Medulla oblongata (tissue), 1 donor: ENCODE measurements around the gene SPSB4.

ENCODE experiments used
- DNase-seq: peaks from one replicate; pipeline ENCODE4 v3.0.0-alpha.2; 2015; ENCODE audit errors: extremely low spot score

SPSB4 gene

DNA sequence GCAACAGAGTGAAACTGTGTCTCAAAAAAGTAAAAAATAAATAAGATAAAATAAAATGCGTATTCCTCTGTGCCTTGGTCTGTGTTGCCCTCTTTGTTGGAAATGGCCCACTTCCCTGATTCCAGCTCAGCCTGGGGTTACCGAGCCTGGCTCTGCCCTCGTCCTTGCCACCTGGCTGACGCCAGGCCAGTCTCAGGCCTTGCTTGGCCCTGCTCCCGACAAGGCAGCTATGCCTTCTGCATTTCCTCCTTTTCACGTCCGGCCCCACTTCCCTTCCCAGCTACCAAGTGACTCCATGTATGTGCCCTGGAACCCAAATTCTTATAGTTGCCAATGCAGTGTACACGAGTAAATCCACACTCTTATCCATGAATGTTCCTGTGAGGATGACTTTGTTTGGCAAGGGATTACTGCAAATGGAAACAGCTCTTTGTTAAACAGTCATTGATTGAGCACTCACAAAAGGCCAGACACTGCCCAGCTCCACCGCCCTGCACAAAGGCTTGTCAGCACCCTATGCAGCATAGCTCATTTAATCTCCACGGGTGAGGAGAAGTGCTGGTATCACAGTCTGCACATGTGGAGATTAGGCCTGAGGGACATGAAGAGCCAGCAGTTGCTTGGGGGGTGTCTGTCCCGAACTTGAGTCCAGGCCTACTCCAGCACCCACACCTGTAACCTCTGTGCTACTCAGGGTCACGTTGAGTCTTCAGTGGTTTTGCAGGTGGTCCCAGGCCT lies 25.1 kb downstream of the SPSB4 start:
- DNase-seq, result peak; percentile 24

DNA sequence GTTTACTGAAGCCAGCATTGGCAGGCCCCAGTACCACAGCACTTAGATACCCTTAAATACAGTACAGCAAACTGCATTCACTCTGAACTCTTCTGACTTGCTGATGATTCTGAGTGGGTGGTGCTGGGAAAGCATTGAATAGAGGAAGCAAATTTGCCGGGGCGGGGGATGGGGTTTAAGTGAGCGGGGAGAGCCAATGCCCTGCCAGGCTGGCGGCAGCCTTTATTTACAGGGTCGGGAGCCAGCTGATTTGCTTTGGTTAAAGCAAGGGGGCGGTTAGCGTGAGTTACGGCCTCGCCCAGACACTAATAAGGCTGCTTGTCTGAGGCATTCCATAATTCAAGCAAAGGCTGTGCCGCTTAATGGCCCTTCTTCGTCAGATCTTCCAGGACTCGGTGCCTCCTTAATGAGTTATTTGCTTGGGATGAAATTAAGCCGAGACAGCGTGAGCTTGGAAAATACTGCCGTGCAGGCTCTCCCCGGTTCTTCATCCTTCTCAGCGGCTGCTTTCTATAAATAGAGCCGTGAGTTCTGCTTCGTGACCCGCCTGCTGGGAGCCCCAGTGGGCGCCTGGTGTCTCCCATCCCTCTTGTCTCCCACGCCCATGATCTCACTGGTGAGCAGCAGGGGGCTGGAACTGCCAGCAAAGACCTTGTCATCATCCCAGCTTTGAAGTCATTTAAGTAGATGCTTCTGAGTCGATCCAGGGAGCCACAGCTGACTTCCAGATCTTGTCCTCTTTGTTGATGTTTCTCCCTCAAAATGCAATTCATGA lies 25.8 kb downstream of the SPSB4 start:
- peak; percentile 57 for DNase-seq

DNA sequence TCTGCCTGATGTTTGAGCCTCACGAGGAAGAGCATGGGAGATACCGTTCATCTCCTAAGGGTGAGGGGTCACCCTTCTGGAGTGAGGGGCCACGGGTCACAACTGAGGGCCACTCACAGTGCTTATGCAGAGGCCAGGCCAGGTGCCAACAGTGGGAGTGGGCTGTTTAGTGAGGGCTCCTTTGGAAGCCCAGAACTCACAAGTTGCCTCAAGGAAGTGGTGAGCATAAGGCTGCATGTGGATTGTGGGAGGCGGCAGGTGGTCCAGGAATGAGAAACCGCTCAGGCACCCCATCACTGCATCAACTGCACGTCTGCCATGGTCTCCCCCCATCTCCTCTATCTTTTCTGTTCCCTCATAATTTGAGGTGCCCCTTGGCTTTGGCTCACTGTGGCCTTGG lies 26.5 kb downstream of the SPSB4 start:
- DNase-seq, result no peak

DNA sequence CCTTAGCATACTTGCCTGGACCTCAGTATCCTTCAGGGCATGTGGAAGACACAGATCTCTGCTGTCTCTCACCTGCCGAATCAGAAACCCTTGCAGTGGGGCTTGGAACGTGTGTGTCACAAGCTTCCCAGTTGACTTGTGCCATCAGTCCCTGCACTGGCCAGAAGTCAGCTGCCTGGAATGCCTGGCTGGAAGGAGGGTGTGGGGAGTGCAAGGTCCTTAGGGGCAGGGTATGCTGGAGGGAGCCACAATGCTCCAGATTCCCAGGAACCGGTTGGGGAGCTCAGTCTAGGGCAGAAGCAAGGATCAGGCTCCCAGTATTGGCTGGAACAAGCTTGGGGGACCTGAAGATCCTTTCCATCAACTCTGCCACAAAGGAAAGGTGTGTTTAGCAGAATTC lies 27.1 kb downstream of the SPSB4 start:
- DNase-seq, result no peak

DNA sequence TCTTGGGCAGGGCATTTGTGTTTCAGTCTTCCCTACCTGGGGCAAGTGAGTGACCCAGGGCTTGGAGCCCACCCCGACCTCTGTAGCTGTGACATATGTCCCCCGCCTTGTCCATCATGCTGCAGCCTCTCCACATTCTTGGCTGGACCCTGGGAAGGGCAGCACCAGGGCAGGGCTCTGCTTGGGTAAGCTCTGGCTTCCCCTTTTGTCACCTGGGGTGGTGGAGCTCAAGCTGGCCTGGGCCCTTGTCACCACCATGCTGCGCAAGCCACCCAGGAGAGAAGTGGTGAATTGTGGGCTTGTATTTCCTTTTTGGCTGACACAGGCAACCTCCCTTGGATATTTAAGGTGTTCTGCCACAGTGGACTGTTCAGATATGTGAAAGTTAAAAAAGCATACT lies 29.3 kb downstream of the SPSB4 start:
- DNase-seq, result no peak

- DNase-seq, result no peak
Measured at GRCh38 chr3:141081141-141081795, 30.1 kb downstream of the SPSB4 start.

DNA sequence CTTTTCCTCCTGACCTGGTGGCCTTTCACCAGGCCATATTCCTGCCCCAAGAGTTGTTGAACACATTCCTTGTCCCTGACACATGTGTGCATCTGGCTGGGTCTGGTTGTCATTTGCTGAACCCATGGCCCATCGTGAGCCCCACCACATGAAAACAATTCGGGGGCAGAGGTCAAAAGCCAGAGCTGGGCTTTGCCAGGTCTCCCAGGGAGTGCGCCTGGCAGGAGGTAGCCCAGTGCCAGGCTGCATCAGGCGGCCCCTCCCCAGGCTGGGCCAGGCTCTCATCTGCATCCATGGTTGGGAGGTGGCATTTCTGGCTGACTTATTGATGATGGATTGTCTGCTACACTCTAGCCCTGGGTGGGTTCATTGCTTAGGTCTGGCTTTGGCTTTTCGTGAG lies 30.9 kb downstream of the SPSB4 start:
- no peak for DNase-seq

- no peak for DNase-seq
Measured at GRCh38 chr3:141083226-141083625, 32.1 kb downstream of the SPSB4 start.

DNA sequence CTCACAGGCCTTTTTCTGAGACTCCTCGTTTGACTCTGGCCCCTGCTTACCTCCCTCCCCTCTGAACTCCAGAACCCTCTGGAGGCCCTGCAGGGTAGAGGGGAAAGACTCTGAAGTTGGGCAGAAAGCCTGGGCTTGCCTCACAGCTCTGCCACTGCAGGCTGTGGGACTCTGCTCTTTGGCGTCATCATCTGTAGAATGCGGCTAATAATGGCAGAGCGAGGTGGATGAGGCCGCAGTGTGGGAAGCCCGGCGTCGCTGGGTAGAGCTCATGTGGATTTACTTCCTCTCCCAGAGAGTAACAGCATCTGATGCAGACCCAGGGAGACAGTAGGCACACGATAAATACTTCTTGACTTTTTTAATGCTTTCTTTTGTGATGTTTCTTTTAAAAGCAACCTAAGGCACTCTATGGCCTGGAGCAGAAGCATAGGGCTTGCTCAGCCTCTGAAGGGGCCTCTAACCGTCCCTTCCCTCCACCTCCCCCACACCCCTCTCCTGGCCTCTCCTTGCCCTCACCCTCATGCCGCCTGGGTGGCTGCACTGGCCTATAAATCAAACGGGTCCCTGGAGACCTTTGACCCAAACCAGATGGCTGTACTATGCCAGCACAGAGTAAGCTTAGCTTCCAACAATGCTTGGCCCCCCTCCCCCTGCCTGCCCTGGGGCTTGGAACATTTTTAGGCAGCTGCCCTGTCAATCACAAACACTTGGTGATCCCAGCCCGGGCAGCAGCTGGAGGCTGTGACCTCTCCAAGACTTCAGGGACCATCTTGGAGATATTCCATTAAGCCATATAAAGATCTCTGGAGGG lies 32.9 kb downstream of the SPSB4 start:
- DNase-seq, result no peak

GRCh38 chr3:141085343-141086070 lies 34.4 kb downstream of the SPSB4 start:
- no peak for DNase-seq

DNA sequence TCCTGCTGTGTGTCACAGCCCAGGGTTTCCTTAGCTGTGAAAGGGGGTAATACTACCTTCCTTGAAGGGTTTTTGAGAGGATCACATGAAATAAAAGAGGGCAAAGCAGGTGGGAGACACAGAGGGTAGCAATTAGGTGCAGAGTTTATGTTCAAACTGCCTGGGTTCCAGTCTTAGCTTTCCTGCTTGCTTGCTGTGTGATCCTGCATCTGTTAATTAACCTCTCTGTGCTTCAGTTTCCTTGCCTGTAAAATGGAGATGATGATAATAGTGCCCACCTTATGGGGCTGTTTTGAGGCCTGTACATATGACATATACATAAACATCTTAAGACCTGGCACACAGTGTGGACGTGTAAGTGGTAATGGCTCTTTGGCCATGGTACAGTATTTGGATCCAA lies 35.0 kb downstream of the SPSB4 start:
- DNase-seq, result no peak

DNA sequence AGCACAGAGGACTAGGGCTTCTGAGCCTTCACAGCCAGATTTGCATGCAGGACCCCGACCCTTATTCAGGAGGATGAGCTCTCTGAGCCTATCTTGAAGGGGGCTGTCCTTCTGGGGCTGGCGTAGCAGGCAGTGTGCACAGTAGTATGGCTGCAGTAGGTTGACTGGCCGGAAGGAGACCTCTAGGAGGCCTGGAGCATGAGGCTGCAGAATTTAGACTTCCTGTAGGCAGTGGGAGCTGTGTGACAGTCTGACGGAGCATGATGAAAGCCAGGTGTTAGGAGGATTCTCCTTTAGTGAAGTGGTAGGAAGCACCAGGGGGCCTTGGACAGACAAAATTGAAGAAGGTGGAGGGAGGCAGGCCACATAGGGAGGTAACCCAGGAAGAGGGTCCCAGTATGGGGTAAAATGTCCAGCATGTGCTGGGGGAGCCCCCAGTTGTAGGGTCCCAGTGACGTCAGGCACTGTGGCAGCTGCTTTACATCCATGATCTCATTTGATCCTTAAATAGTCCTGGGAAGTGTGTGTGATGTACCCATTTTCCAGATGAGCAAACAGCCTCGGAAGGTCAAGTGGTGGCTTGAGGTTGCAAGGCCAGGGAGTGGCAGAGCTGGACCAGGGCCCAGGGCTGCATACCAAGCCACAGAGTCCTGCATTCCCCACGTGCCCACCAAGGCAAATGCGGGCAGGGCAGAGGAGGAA lies 36.1 kb downstream of the SPSB4 start:
- no peak for DNase-seq

DNA sequence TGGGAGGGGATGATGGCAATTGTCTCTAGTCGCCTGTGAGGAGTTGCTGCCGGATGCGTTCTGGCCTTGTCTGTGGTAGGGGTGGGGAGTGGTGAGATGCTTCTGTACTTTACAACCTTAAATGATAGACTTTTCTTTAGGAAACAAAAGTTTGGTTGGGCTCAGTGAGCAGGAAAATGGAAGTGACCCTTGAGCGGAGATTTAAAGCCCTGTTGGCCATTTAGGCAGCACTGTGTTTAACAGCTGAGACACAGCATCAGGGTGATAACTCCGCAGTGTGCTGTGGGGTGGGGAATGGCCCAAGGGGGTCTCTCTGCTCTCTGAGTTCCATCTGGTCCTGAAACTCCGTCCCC lies 36.6 kb downstream of the SPSB4 start:
- DNase-seq, result no peak

DNA sequence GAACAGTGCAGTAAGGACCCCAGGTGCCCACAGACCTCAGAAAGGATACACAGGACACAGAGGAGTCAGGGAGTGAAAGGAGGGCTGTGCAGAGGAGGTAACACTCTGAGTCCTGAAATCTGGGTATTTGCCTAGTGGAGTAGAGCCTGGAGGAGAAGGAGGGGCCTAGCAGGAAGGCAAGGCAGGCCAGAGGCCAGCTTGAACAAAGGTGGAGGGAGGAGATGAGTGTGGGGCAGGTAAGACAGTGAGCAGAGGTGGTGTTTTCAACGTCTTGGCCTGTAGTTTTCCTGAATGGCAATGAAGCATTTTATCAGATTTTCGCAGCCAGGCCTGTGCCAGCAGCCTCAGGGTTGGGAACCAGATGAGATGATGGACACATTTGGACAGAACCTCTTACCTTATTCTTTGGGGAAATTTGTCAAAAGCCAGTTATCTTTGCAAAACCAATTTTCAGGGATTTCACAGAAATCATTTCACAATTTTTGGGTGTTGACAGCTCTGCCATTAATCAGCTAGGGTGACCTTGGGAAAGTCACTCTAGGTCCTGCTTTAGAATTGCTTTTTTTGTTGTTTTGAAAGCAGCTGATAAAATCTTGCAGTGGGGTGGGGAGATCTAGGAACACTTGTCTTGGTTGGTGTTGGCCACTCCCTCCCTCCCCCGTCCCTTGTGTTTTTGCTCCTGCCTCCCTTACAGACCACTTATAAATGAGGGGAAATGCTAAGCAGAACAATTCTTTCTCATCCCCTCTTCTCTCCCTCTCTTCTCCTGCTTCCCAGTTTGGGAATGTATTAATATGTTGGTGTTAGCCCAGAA lies 38.4 kb downstream of the SPSB4 start:
- no peak for DNase-seq

GRCh38 chr3:141091426-141091825 lies 40.3 kb downstream of the SPSB4 start:
- DNase-seq, result no peak

- no peak for DNase-seq
Measured at GRCh38 chr3:141092663-141093062, 41.5 kb downstream of the SPSB4 start.

DNA sequence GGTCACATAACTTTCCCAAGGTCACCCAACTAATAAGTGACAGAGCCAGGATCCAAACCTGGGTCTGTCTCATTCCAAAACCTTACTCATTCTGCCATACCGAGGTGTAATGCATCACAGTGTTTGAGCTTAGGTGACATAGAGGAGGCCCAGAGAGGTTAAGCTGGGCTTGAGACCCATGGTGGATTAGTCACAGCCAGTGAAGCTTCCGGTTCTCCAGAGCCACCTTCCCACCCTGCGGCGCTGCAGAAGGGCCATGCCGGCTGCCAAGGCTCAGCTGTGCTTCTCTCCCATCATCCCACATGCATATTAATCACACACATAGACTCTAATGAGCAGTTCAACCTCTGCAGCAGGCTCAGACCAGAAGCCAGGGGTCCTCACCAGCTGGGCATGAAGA lies 42.2 kb downstream of the SPSB4 start:
- DNase-seq, result no peak

- DNase-seq, result no peak
Measured at GRCh38 chr3:141093971-141094684, 43.0 kb downstream of the SPSB4 start.
